Measurements from ENCODE around the gene NUPR2.
"Not testable (repeated sequence)": the region's sequence is repeated elsewhere in the genome, so short reads cannot be mapped to it uniquely, and the experiment has no call there.

The NUPR2 gene, protein sequence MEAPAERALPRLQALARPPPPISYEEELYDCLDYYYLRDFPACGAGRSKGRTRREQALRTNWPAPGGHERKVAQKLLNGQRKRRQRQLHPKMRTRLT

DNA sequence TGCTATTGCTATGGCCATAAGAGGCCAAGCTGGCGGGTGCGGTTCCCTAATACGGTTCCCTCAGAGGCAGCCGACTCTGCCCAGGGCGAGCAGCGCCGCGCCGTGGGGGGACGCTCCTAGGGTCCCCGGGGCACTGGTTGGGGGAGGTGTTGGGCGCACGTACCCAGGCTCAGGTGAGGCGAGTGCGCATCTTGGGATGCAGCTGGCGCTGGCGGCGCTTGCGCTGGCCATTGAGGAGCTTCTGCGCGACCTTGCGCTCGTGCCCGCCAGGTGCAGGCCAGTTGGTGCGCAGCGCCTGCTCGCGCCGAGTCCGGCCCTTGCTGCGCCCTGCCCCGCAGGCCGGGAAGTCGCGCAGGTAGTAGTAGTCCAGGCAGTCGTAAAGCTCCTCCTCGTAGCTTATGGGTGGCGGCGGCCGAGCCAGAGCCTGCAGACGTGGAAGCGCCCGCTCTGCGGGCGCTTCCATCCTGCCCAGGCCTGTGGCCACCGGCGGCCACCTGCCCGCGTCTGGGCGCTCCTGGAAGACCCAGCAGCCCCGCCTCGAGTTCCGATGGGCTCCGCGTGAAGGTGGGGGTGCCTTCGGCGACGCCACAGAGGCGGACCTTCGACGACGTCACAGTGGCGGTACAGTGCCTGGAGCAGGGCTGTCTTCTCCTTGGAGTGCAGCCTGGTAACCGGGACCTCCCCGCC lies at the start of gene NUPR2:
Gene NUPR2 (minus strand): TSS at position 566 of the 687 bp plus-strand sequence. CDS start 103 bp downstream, at position 463.
- Histone ChIP-seq H3K27me3 (ENCODE audit: control insufficient read depth, insufficient read depth, low read length) (no peaks in the 10 kb centered on the region; the same call in 1 of the 2 replicates), H3K27ac (ENCODE audit: low read depth, low read length) (no peak within 1 kb of the TSS), H3K4me1 (ENCODE audit: control insufficient read depth, insufficient read depth, low read length) (no peaks in the 10 kb centered on the region), H3K9me3 (ENCODE audit: control insufficient read depth, insufficient read depth, low read depth, low read length) (peaks cover 30% of the 10 kb centered on the region; the same call in 1 of the 2 replicates), H3K36me3 (ENCODE audit: control insufficient read depth, insufficient read depth, low read length) (no peaks in the 10 kb centered on the region), H3K4me3 (ENCODE audit: low read depth, low read length) (no peak within 1 kb of the TSS), H3K9ac (ENCODE audit: low read length) (no peak within 1 kb of the TSS)

DNA sequence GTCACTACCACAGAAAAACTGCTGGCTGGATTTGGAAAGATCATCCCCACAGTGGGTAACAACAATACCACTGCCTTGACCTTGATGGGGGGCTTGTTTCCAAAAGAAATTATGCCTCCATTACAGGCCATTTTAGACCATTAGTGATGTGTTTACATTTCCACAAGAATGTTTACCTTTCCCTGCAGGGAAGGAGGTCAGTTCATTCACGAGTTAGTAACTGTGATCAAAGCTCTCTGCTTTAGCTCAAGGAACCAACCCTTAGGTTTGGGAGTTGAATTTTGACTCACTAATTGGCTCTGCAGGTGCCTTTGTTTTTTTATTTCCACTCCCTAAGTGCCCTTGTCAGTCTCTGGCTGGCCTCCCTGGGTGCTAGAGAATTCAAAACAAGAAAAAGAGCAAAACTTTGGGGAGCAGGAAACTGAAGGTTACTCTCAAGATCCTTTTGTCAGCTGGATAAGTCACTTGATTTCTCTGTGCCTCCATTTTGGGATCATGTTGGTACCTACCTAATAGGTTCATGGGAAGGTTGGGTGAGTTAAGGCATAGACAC lies 41.1 kb upstream of the NUPR2 start:
- Histone ChIP-seq H3K36me3 (ENCODE audit: control insufficient read depth, insufficient read depth, low read length) (no peaks in the 10 kb centered on the region), H3K4me1 (ENCODE audit: control insufficient read depth, insufficient read depth, low read length) (no peaks in the 10 kb centered on the region), H3K9me3 (ENCODE audit: control insufficient read depth, insufficient read depth, low read depth, low read length) (peaks cover 74% of the 10 kb centered on the region)

DNA sequence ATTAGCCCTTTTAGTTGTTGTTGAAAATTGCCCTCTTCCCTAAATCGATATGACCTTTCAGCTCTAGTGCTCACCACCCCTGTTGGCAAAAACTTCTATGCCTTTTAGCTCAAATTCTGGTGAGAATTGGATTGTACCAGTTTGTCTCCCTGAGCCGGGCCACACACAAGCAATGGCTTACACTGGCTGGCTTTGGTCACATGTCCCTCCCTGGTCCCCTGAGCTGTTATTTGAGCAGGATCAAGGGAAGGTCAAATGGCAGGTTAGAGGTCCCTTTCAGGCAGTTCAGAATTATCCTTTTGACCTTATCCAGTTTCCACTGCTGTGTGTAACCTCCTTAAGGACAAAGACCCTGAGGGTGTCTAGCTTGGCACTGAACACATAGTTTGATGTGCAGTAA lies 14.8 kb upstream of the NUPR2 start:
- H3K9me3 ChIP-seq (ENCODE audit: control insufficient read depth, insufficient read depth, low read depth, low read length): peaks cover 27% of the 10 kb centered on the region; the same call in 1 of the 2 replicates

More for the DNA sequence above, 41.1 kb upstream of the NUPR2 start:
- Histone ChIP-seq H3K27ac (ENCODE audit: low read depth, low read length) (no peak overlapping the region), H3K9ac (ENCODE audit: low read length) (no peak overlapping the region), H3K27me3 (ENCODE audit: control insufficient read depth, insufficient read depth, low read length) (peaks cover 30% of the 10 kb centered on the region; the same call in 1 of the 2 replicates), H3K4me3 (ENCODE audit: low read depth, low read length) (no peak overlapping the region)

DNA sequence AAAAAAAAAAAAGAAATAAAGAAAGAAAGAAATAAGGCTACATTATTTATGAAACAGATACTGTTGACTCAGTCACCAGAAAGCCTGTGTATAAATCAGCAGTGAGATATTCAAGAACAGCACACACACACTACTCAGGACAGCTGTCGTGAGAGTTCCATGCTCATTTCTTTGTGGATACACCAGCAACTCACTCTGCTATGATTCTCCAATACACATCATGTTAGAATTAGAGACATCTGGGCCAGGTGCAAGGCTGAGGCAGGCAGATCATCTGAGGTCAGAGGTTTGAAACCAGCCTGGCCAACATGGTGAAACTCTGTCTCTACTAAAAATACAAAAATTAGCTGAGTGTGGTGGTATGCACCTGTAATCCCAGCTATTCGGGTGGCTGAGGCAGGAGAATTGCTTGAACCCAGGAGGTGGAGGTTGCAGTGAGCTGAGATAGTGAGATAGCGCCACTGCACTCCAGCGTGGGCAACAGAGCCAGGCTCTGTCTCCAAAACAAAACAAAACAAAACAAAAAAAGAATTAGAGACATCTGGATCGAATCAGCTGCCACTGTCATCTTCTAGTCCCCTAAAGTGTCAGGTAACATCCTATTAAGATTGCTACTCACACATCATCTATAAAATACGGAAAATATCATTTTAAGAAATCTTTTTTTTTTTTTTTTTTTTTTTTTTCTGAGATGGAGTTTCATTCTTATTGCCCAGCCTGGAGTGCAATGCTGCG lies 11.2 kb upstream of the NUPR2 start:
- Histone ChIP-seq H3K9me3 (ENCODE audit: control insufficient read depth, insufficient read depth, low read depth, low read length) (peaks cover 33% of the 10 kb centered on the region; the same call in 1 of the 2 replicates), H3K4me1 (ENCODE audit: control insufficient read depth, insufficient read depth, low read length) (no peaks in the 10 kb centered on the region), H3K36me3 (ENCODE audit: control insufficient read depth, insufficient read depth, low read length) (no peaks in the 10 kb centered on the region), H3K27ac (ENCODE audit: low read depth, low read length) (no peak overlapping the region), H3K4me3 (ENCODE audit: low read depth, low read length) (no peak overlapping the region), H3K9ac (ENCODE audit: low read length) (no peak overlapping the region), H3K27me3 (ENCODE audit: control insufficient read depth, insufficient read depth, low read length) (no peaks in the 10 kb centered on the region)

More for the DNA sequence above, 14.8 kb upstream of the NUPR2 start:
- not testable (repeated sequence) for H3K36me3 ChIP-seq (ENCODE audit: control insufficient read depth, insufficient read depth, low read length); H3K27me3 ChIP-seq (ENCODE audit: control insufficient read depth, insufficient read depth, low read length); H3K4me1 ChIP-seq (ENCODE audit: control insufficient read depth, insufficient read depth, low read length); H3K4me3 ChIP-seq (ENCODE audit: low read depth, low read length); H3K27ac ChIP-seq (ENCODE audit: low read depth, low read length); H3K9ac ChIP-seq (ENCODE audit: low read length)

DNA sequence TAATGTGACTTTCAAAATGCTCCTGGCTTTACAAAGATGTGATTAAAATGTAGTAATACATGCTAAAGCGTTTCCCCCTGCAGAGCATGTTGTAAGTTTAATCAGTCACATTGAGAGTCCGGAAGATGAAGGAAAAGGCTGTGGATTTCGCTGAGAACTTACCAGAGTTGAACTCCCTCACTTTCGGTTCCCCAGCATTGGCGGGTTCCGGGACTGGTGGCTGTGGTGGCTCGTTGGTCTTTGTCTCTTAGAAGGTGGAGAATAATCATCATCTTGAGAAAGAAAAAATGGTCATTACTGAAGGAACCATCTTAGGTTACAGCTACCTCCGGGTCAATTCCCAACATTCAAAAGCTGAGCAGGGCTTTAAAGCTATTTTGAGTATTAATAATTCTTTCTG lies 9.6 kb upstream of the NUPR2 start:
- Histone ChIP-seq H3K4me3 (ENCODE audit: low read depth, low read length) (no peak overlapping the region), H3K4me1 (ENCODE audit: control insufficient read depth, insufficient read depth, low read length) (no peaks in the 10 kb centered on the region), H3K9ac (ENCODE audit: low read length) (no peak overlapping the region), H3K27me3 (ENCODE audit: control insufficient read depth, insufficient read depth, low read length) (no peaks in the 10 kb centered on the region), H3K27ac (ENCODE audit: low read depth, low read length) (no peak overlapping the region), H3K9me3 (ENCODE audit: control insufficient read depth, insufficient read depth, low read depth, low read length) (peaks cover 40% of the 10 kb centered on the region; the same call in 1 of the 2 replicates), H3K36me3 (ENCODE audit: control insufficient read depth, insufficient read depth, low read length) (no peaks in the 10 kb centered on the region)

DNA sequence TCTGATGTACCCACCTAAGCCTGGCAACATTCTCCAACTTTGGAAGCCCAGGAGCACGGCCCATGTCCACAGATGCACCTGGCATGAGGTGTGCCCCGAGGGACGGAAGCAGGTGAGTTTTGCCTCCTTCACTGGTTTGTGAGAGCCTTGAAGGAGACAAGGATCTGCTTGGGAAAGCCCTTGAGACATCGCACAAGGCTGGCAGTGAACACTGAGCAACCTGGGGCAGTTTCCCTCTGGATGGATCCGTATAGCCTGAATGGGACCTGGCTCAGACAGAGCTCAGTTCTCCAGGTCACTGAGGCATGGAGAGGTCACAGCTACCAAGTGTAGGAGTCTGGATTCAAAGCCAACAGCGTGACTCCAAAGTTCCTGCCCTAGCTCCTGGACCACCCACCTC lies 8.8 kb upstream of the NUPR2 start:
- Histone ChIP-seq H3K9ac (ENCODE audit: low read length) (no peak overlapping the region), H3K36me3 (ENCODE audit: control insufficient read depth, insufficient read depth, low read length) (no peaks in the 10 kb centered on the region), H3K27me3 (ENCODE audit: control insufficient read depth, insufficient read depth, low read length) (no peaks in the 10 kb centered on the region), H3K4me3 (ENCODE audit: low read depth, low read length) (no peak overlapping the region), H3K9me3 (ENCODE audit: control insufficient read depth, insufficient read depth, low read depth, low read length) (peaks cover 42% of the 10 kb centered on the region; the same call in 1 of the 2 replicates), H3K4me1 (ENCODE audit: control insufficient read depth, insufficient read depth, low read length) (no peaks in the 10 kb centered on the region), H3K27ac (ENCODE audit: low read depth, low read length) (no peak overlapping the region)

DNA sequence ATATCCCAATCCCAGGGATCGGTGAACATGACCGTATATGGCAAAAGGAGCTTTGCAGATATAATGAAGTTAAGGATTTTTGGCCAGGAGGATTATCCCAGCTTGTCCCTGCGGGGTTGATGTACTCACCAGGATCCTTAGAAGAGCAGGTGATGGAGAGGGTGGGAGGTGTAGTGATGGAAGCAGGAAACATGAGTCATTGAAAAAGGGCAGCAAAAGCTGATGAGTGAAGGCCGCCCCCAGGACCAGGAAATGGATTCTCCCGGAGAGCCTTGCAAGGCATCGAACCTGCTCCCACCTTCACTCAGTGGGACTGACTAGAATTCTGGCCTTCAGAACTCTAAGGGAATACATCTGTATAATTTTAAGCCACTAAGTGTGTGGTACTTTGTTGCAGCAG lies 5.2 kb upstream of the NUPR2 start:
- no peaks in the 10 kb centered on the region; the same call in 1 of the 2 replicates for H3K27me3 ChIP-seq (ENCODE audit: control insufficient read depth, insufficient read depth, low read length)
- H3K36me3 ChIP-seq (ENCODE audit: control insufficient read depth, insufficient read depth, low read length): no peaks in the 10 kb centered on the region
- no peak overlapping the region for H3K4me3 ChIP-seq (ENCODE audit: low read depth, low read length)
- no peaks in the 10 kb centered on the region for H3K4me1 ChIP-seq (ENCODE audit: control insufficient read depth, insufficient read depth, low read length)
- H3K27ac ChIP-seq (ENCODE audit: low read depth, low read length): no peak overlapping the region
- H3K9ac ChIP-seq (ENCODE audit: low read length): no peak overlapping the region
- H3K9me3 ChIP-seq (ENCODE audit: control insufficient read depth, insufficient read depth, low read depth, low read length): peaks cover 59% of the 10 kb centered on the region; the same call in 1 of the 2 replicates

DNA sequence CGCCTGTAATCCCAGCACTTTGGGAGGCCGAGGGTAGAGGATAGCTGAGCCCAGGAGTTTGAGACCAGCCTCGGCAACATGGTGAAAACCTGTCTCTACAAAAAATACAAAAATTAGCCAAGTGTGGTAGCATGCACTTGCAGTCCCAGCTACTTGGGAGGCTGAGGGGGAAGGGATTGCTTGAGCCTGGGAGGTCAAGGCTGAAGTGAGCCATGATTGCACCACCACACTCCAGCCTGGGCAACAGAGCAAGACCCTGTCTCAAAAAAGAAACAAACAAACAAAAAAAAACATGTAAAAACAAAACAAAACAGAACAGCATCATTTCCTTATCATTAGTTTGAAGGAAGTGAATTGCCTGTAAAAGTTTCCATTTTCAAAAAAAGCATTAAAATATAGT lies 4.0 kb downstream of the NUPR2 start:
- not testable (repeated sequence) for H3K4me1 ChIP-seq (ENCODE audit: control insufficient read depth, insufficient read depth, low read length); H3K27me3 ChIP-seq (ENCODE audit: control insufficient read depth, insufficient read depth, low read length); H3K4me3 ChIP-seq (ENCODE audit: low read depth, low read length); H3K27ac ChIP-seq (ENCODE audit: low read depth, low read length); H3K36me3 ChIP-seq (ENCODE audit: control insufficient read depth, insufficient read depth, low read length); H3K9ac ChIP-seq (ENCODE audit: low read length)
- peaks cover 20% of the 10 kb centered on the region; the same call in 1 of the 2 replicates for H3K9me3 ChIP-seq (ENCODE audit: control insufficient read depth, insufficient read depth, low read depth, low read length)

DNA sequence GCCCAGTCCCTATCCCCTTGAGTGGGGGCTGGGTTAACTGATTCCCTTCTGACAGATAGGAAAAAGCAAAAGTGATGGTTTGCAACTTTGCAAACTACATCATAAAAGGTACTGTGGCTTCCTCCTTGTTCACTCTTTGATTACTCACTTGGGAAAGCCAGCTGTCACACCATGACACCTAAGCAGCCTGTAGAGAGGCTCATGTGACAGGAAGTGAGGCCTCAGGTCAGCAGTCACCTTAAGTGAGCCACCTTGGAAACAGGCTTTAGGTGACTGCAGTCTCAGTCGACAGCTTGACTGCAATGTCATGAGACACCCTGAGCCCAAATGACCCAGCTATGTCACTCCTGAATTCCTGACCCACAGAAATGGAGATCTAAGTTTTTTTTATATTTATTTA lies 5.6 kb downstream of the NUPR2 start:
- H3K36me3 ChIP-seq (ENCODE audit: control insufficient read depth, insufficient read depth, low read length): no peaks in the 10 kb centered on the region
- peaks cover 6% of the 10 kb centered on the region; the same call in 1 of the 2 replicates for H3K9me3 ChIP-seq (ENCODE audit: control insufficient read depth, insufficient read depth, low read depth, low read length)
- H3K27ac ChIP-seq (ENCODE audit: low read depth, low read length): no peak overlapping the region
- no peak overlapping the region for H3K4me3 ChIP-seq (ENCODE audit: low read depth, low read length)
- H3K4me1 ChIP-seq (ENCODE audit: control insufficient read depth, insufficient read depth, low read length): no peaks in the 10 kb centered on the region
- no peaks in the 10 kb centered on the region for H3K27me3 ChIP-seq (ENCODE audit: control insufficient read depth, insufficient read depth, low read length)
- H3K9ac ChIP-seq (ENCODE audit: low read length): no peak overlapping the region

DNA sequence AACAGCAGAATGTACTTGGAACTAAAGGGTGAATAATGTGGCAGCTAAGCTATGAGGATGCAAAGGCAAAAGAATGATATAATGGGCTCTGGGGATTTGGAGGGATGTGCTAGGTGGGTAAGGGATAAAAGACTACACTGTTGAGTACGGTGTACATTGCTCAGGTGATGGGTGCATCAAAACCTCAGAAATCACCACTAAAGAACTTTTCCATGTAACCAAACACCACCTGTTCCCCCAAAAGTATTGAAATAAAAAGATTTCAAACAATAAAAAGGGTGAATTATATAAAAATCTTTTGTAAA lies 8.3 kb downstream of the NUPR2 start:
- Histone ChIP-seq H3K9ac (ENCODE audit: low read length) (no peak overlapping the region), H3K36me3 (ENCODE audit: control insufficient read depth, insufficient read depth, low read length) (peaks cover 12% of the 10 kb centered on the region), H3K27ac (ENCODE audit: low read depth, low read length) (no peak overlapping the region), H3K4me3 (ENCODE audit: low read depth, low read length) (no peak overlapping the region), H3K9me3 (ENCODE audit: control insufficient read depth, insufficient read depth, low read depth, low read length) (peaks cover 6% of the 10 kb centered on the region; the same call in 1 of the 2 replicates), H3K27me3 (ENCODE audit: control insufficient read depth, insufficient read depth, low read length) (no peaks in the 10 kb centered on the region), H3K4me1 (ENCODE audit: control insufficient read depth, insufficient read depth, low read length) (no peaks in the 10 kb centered on the region)
